Body of pancreas (tissue), 4 donors: ENCODE data around the gene ADGRD1. TPM values are rescaled to one million over a fixed set of nuclear protein-coding genes. Genes with fewer than 3 reads are reported as not detected.

Experiments
- ATAC-seq: fragments of 150-250 bp; one replicate; pipeline ENCODE4 v1.9.1; 2016
- DNase-seq, 4 donors: peaks; one replicate each; pipeline ENCODE4 v3.0.0-alpha.2; 2019
- H3K27ac ChIP-seq, 4 donors: fragments of 200-600 bp; sonication (generic); 1 replicate in 3 of 4; 2 replicates in 1 of 4; pipeline versions ENCODE4 v1.5.1 to v1.6.1; 2016 to 2019; ENCODE audit warnings: mild to moderate bottlenecking in 1 of 4, mixed read lengths in 1 of 4, moderate library complexity in 1 of 4
- H3K27me3 ChIP-seq, 2 donors: fragments of 200-600 bp; sonication (generic); one replicate each; pipeline ENCODE4 v1.6.0; 2016; ENCODE audit warnings: mild to moderate bottlenecking in 1 of 2
- H3K36me3 ChIP-seq, 2 donors: fragments of 200-600 bp; sonication (generic); replicated peaks in 1 of 2; 2 replicates each; pipeline ENCODE4 v1.5.1; 2016; ENCODE audit warnings: low read depth in 2 of 2; ENCODE audit not compliant: insufficient read depth in 1 of 2
- H3K4me1 ChIP-seq: fragments of 200-600 bp; sonication (generic); one replicate; pipeline ENCODE4 v1.6.0; 2016
- H3K4me3 ChIP-seq, 2 donors: fragments of 200-600 bp; sonication (generic); 1 replicate in 1 of 2; 2 replicates in 1 of 2; pipeline ENCODE4 v1.5.1; 2016 to 2019
- H3K9me3 ChIP-seq, 3 donors: fragments of 200-600 bp; sonication (generic); 1 replicate in 2 of 3; 2 replicates in 1 of 3; pipeline ENCODE4 v1.5.1; 2016
- CTCF ChIP-seq, 7 experiments: fragments of 450-650 bp in 4 of 7; fragments of 200-600 bp in 3 of 7; sonication (generic) in 3 of 7; IDR thresholded peaks; one replicate each; pipeline ENCODE4 v1.5.1; 2016 to 2019; ENCODE audit warnings: antibody characterized with exemption in 7 of 7
- POLR2A ChIP-seq, 3 donors: fragments of 450-650 bp; IDR thresholded peaks; one replicate each; pipeline ENCODE4 v1.6.1; 2016; ENCODE audit warnings: antibody characterized with exemption in 3 of 3, mild to moderate bottlenecking in 2 of 3
- whole genome bisulfite sequencing, 2 donors: methylation state at CpG; one replicate each; pipeline ENCODE4 v1.1.5; 2017; 5-methylcytosine and 5-hydroxymethylcytosine counted together
- intact Hi-C: fragments of 100-400 bp; cut with DNase I; formaldehyde crosslinking; loops from one replicate; pipeline ENCODE4 v1.15.1; 2023
- total RNA-seq, 2 donors: library from RNA; depleted of rRNA; stranded (reverse); fragments of >200 nt; gene quantifications; one replicate each; pipeline ENCODE4 v1.1.0, GENCODE V29; 2016

Gene ADGRD1
- total RNA-seq, 2 donors from 2014 or later, result 4.4 to 4.9 TPM

- ATAC-seq (no peak), DNase-seq (peak in 1 of 4 donors; percentile 5)
- WGBS, 2 donors, result 87 to 88% methylated on average over 27 to 33 of the region's 38 CpGs
- Histone ChIP-seq H3K9me3 (no peaks in the 10 kb centered on the region), H3K27me3 (no peaks in the 10 kb centered on the region), H3K36me3 (no peaks in the 10 kb centered on the region), H3K4me3 (no peak overlapping the region), H3K27ac (no peak overlapping the region), H3K4me1 (no peaks in the 10 kb centered on the region)
- intact Hi-C loops, result no loop called here
- no peak for TF ChIP-seq POLR2A (IDR thresholded peaks at IDR 0.05)
- no peak for TF ChIP-seq CTCF (IDR thresholded peaks at IDR 0.05)
Observed at GRCh38 chr12:131087991-131088700, 134.4 kb downstream of the ADGRD1 start.

GRCh38 chr12:131088701-131089530 lies 135.2 kb downstream of the ADGRD1 start:
- no peaks in the 10 kb centered on the region for H3K36me3 ChIP-seq
- ATAC-seq (no peak), DNase-seq (peak in 1 of 4 donors; percentile 2)
- H3K9me3 ChIP-seq, result no peaks in the 10 kb centered on the region
- intact Hi-C loops, result no loop called here
- H3K4me3 ChIP-seq, result no peak overlapping the region
- no peaks in the 10 kb centered on the region for H3K27me3 ChIP-seq
- H3K4me1 ChIP-seq, result no peaks in the 10 kb centered on the region
- no peak overlapping the region for H3K27ac ChIP-seq
- TF ChIP-seq CTCF (IDR thresholded peaks at IDR 0.05) (no peak), POLR2A (IDR thresholded peaks at IDR 0.05) (no peak)
- WGBS, 2 donors, result 81 to 90% methylated on average over 27 to 28 of the region's 28 CpGs

- Histone ChIP-seq H3K36me3 (no peaks in the 10 kb centered on the region), H3K4me3 (no peak overlapping the region), H3K27ac (no peak overlapping the region), H3K27me3 (no peaks in the 10 kb centered on the region), H3K9me3 (no peaks in the 10 kb centered on the region), H3K4me1 (no peaks in the 10 kb centered on the region)
- ATAC-seq (no peak), DNase-seq (peak in 1 of 4 donors; percentile 9)
- TF ChIP-seq POLR2A (IDR thresholded peaks at IDR 0.05) (no peak), CTCF (IDR thresholded peaks at IDR 0.05) (no peak)
- intact Hi-C loops, result no loop called here
- 70 to 72% methylated on average over 10 to 11 of the region's 11 CpGs for WGBS, 2 donors
Observed at GRCh38 chr12:131089531-131090273, 136.0 kb downstream of the ADGRD1 start.

GRCh38 chr12:131090274-131091210 lies 136.8 kb downstream of the ADGRD1 start:
- no peaks in the 10 kb centered on the region for H3K4me1 ChIP-seq
- no peak for ATAC-seq
- peak in 1 of 4 donors; percentile 5 for DNase-seq
- H3K9me3 ChIP-seq, result no peaks in the 10 kb centered on the region
- H3K36me3 ChIP-seq, result no peaks in the 10 kb centered on the region
- no peaks in the 10 kb centered on the region for H3K27me3 ChIP-seq
- WGBS, 2 donors, result 81 to 83% methylated on average over 14 of the region's 14 CpGs
- no peak overlapping the region for H3K4me3 ChIP-seq
- TF ChIP-seq POLR2A (IDR thresholded peaks at IDR 0.05) (no peak), CTCF (IDR thresholded peaks at IDR 0.05) (no peak)
- intact Hi-C loops, result no loop called here
- H3K27ac ChIP-seq, result no peak overlapping the region
